Epithelial cell of proximal tubule (primary cell): ENCODE data around the gene KIF19. TPM values are rescaled to one million over a fixed set of nuclear protein-coding genes. Genes with fewer than 3 reads are reported as not detected.

Experiments used
- DNase-seq: peaks from one replicate; pipeline ENCODE4 v3.0.0-alpha.2; 2011; ENCODE audit warnings: low read depth
- H3K4me3 ChIP-seq: 2 replicates; pipeline ENCODE4 v1.5.1; 2011; ENCODE audit warnings: low read depth, mild to moderate bottlenecking, low read length
- total RNA-seq: library from RNA; depleted of rRNA; stranded (reverse); fragments of >200 nt; gene quantifications from 2 replicates; pipeline ENCODE4 v1.2.3, GENCODE V29; 2015
- TF ChIP-seq, protein P1 (sequence below): conservative IDR thresholded peaks from 2 replicates; pipeline ENCODE4 v1.5.1; 2012; ENCODE audit warnings: low read depth, mild to moderate bottlenecking, low read length

The KIF19 gene
- total RNA-seq, 1 donor from 2014 or later = not detected

DNA sequence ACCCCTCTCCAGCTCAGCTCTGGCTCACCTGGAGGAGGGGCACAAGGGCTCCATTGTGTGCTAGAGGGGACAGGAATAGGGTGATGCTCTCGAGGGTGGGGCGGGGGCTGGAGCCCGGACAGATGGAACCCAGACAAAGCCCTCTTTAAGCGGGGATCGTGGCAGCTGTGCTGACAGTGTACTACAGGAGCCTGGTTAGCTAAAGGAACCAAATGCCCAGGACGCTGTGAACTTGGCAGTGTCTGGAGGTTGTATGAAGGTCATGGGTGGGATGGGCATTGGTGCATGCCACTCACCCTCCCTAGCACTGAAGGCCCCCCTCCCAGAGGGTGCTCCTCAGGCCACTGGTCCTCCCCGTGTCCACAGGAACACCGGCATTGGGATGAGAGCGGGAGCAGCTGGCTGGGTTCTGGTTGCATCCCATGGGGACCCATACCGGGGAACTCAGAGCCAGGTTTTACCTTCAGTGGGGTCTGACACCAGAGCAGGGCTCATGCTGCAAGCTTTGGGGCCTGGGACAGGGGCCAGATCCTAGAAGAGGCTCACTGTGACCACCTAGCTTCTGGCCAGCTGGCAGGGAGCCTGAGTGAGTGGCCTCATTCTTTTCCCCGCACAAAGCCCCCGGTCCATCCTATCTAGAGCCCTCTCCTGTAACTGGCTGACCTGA lies 11.9 kb downstream of the KIF19 start:
- no peak overlapping the region for H3K4me3 ChIP-seq
- TF ChIP-seq, protein P1, sequence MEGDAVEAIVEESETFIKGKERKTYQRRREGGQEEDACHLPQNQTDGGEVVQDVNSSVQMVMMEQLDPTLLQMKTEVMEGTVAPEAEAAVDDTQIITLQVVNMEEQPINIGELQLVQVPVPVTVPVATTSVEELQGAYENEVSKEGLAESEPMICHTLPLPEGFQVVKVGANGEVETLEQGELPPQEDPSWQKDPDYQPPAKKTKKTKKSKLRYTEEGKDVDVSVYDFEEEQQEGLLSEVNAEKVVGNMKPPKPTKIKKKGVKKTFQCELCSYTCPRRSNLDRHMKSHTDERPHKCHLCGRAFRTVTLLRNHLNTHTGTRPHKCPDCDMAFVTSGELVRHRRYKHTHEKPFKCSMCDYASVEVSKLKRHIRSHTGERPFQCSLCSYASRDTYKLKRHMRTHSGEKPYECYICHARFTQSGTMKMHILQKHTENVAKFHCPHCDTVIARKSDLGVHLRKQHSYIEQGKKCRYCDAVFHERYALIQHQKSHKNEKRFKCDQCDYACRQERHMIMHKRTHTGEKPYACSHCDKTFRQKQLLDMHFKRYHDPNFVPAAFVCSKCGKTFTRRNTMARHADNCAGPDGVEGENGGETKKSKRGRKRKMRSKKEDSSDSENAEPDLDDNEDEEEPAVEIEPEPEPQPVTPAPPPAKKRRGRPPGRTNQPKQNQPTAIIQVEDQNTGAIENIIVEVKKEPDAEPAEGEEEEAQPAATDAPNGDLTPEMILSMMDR = no peak
- no peak for DNase-seq

DNA sequence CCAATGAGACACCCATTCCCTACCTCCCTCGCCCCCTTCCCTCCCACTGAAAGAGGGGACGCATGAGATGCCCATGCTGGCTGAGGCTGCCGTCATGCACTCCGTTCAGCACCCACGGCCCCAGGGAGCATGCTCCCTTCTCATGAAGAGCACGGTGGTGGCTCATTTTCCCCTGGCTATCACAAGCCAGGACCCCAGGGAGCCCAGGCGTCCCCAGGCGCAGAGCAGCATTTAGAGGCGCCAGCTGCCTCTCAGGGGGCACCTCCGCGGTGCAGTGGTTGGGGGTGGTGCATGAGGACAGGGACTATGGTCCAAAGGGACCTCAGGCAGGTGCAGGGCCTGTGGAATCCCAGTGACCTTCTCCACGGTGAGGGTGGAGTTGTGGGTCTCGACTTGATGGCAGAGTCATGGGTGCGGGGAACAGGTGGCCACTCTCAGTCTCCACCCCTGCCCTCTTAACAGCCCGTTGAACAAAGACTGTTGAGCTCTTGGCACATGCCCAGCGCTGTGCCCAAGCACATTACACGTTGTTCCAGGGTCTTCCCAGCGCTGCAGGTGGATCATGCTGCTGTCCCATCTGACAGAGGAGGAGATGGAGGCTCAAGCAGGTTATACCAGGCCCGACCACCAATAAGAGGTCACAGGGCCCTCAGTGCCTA lies 13.6 kb downstream of the KIF19 start:
- TF ChIP-seq, protein P1 = no peak
- DNase-seq = no peak
- H3K4me3 ChIP-seq = no peak overlapping the region

DNA sequence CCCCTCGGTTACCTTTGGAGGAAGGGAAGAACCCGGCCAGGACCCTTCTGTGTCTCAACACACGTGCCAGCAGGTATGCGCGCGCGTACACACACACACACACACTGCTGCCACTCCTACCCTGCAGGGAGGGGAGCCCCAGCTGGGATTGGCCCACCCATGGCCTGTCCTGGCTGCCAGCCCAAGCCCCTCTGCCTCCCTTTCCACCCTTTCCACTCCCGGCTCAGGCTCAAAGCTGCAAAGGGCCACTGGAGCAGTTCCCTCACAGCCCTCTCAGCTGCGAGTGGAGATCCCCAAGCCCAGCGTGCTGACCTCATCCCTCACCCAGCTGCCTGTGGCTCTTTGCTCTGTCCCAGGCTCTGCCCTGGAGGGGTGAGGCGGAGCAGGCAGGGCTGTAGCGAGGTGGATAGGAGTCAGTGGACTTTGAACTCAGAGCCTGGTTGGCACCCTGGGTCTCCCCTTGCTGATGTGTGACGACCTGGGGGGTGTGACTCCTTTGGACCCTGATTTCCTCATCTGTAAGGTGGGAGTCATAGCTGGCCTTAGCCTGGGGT lies 14.5 kb downstream of the KIF19 start:
- DNase-seq = no peak
- TF ChIP-seq, protein P1 = no peak
- no peak overlapping the region for H3K4me3 ChIP-seq

DNA sequence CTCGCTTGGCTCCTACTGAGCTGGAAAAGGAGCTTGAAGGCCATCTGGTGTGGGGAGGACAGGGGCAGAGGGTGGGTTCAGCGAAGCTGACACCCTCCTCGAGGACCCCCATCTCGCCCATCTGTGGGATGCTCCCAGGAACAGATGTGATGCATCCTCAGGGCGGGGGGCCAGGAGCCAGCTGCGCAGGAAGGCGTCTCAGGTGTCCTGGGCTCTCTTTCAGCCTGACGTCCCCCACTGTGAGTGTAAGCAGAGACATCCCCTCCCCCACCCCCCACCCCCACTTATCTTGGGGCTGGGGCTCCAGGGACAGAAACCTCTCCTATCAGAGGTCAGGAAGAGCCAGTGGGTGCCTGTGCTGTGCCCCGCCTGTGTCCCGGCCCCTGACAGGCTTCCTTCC lies 16.2 kb downstream of the KIF19 start:
- H3K4me3 ChIP-seq = no peak overlapping the region
- TF ChIP-seq, protein P1 = no peak
- no peak for DNase-seq

DNA sequence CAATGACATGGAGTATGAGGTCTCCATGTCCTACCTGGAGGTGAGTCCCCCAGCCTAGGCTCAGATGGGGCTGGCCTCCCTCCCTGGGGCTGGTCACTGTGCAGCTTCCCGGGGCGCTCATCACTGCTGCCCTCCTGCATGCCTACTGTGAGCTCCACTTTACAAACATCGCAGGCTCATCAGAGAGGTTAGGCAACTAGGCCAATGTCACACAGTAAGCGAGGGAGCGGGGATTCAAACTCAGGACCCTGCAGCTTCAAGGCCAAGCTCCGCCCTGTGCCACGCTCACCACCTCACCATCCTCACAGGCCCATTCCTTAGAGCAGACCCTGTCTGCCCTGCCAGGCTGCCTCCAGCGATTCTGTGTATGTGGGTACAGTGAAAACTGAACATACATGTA lies 17.1 kb downstream of the KIF19 start:
- TF ChIP-seq, protein P1 = no peak

DNA sequence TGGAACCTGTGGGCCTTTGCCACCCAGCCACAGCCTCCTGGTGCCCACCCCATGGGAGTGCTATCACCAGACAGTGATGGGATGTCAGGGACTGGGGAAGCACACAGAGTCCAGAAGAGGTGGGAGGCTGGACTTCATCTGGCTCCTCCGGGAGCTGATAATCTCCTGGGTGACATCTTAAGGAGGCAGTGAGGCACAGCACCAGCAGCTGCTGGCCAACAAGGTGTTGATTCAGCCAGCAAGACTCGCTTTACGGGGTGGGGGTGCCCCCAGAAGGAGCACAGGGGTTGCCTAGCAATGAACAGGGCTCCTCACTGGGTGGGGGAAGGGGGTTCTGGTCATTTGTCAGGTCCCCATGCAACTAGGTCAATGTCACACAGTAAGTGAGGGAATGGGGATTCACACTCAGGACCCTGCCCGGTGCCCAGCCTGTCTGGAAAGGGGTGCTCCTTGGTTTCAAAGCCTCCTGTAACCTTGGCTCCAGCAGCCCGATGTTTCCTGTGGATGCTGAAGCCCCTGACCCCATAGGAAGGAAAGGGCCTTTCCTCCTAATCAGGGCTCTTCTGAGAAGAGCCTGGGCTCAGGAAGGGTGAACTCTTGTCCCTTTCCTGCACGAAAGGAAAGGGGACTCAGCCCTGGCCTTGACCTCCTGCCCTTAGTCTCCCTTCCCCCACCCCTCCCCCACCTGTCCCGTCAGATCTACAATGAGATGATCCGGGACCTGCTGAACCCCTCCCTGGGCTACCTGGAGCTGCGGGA lies 17.7 kb downstream of the KIF19 start:
- TF ChIP-seq, protein P1 = no peak
- no peak for DNase-seq
- no peak overlapping the region for H3K4me3 ChIP-seq

More for the DNA sequence above, 17.1 kb downstream of the KIF19 start:
- H3K4me3 ChIP-seq = no peak overlapping the region
- DNase-seq = no peak
